H9 (cell line): ENCODE measurements around the gene SLC24A3. TPM values are rescaled to one million over a fixed set of nuclear protein-coding genes. Genes with fewer than 3 reads are reported as not detected.

ENCODE experiments used
- DNase-seq: peaks from one replicate; pipeline ENCODE4 v3.0.0-alpha.2; 2017
- H2AFZ ChIP-seq: one replicate; pipeline ENCODE4 v1.6.1; 2013; ENCODE audit warnings: mild to moderate bottlenecking, low read length, control low read depth, moderate library complexity
- H2AK5ac ChIP-seq: 2 replicates; pipeline ENCODE4 v1.6.1; 2013; ENCODE audit warnings: low read length, control low read depth, mixed read lengths; ENCODE audit not compliant: insufficient read length
- H2BK120ac ChIP-seq: one replicate; pipeline ENCODE4 v1.6.1; 2013; ENCODE audit warnings: low read depth, mild to moderate bottlenecking, low read length, control low read depth, inconsistent platforms; ENCODE audit not compliant: poor library complexity, severe bottlenecking
- H2BK12ac ChIP-seq: 2 replicates; pipeline ENCODE4 v1.6.1; 2013; ENCODE audit warnings: low read length, control low read depth, mixed read lengths, low read depth; ENCODE audit not compliant: insufficient read length
- H2BK15ac ChIP-seq: 2 replicates; pipeline ENCODE4 v1.6.1; 2013; ENCODE audit warnings: low read depth, low read length, control low read depth
- H2BK20ac ChIP-seq: one replicate; pipeline ENCODE4 v1.6.1; 2013; ENCODE audit warnings: low read depth, mild to moderate bottlenecking, low read length, control low read depth, inconsistent platforms; ENCODE audit not compliant: poor library complexity, severe bottlenecking
- H2BK5ac ChIP-seq: 2 replicates; pipeline ENCODE4 v1.6.1; 2013; ENCODE audit warnings: low read length, control low read depth, mixed read lengths; ENCODE audit not compliant: insufficient read length
- H3K14ac ChIP-seq: 2 replicates; pipeline ENCODE4 v1.6.1; 2013; ENCODE audit warnings: low read length, control low read depth; ENCODE audit not compliant: insufficient read depth
- H3K18ac ChIP-seq: 2 replicates; pipeline ENCODE4 v1.6.1; 2013; ENCODE audit warnings: low read depth, mild to moderate bottlenecking, mixed read lengths, low read length, control low read depth; ENCODE audit not compliant: insufficient read length
- H3K23ac ChIP-seq: 2 replicates; pipeline ENCODE4 v1.6.1; 2013; ENCODE audit warnings: low read length, control low read depth, mixed read lengths, low read depth; ENCODE audit not compliant: insufficient read length
- H3K23me2 ChIP-seq: 2 replicates; pipeline ENCODE4 v1.6.1; 2013; ENCODE audit warnings: low read depth, mild to moderate bottlenecking, mixed read lengths, low read length, control low read depth; ENCODE audit not compliant: insufficient read length, poor library complexity, severe bottlenecking
- H3K27ac ChIP-seq: 2 replicates; pipeline ENCODE4 v1.5.1; 2013; ENCODE audit warnings: low read length, control low read depth, mixed read lengths, low read depth; ENCODE audit not compliant: insufficient read length
- H3K27me3 ChIP-seq: 2 replicates; pipeline ENCODE4 v1.6.1; 2013; ENCODE audit warnings: low read length, control low read depth, inconsistent platforms; ENCODE audit not compliant: insufficient read depth
- H3K4ac ChIP-seq: 2 replicates; pipeline ENCODE4 v1.6.1; 2013; ENCODE audit warnings: low read depth, mild to moderate bottlenecking, control low read depth, inconsistent platforms, low read length, moderate library complexity
- H3K4me1 ChIP-seq: 2 replicates; pipeline ENCODE4 v1.6.1; 2013; ENCODE audit warnings: low read length, control low read depth, inconsistent platforms; ENCODE audit not compliant: insufficient read depth
- H3K4me2 ChIP-seq: 2 replicates; pipeline ENCODE4 v1.6.1; 2013; ENCODE audit warnings: low read length, control low read depth, mixed read lengths; ENCODE audit not compliant: insufficient read length, insufficient read depth
- H3K56ac ChIP-seq: 2 replicates; pipeline ENCODE4 v1.6.1; 2013; ENCODE audit warnings: low read depth, mild to moderate bottlenecking, mixed read lengths, low read length, control low read depth; ENCODE audit not compliant: insufficient read length
- H3K79me1 ChIP-seq: 2 replicates; pipeline ENCODE4 v1.6.1; 2013; ENCODE audit warnings: low read depth, mild to moderate bottlenecking, moderate library complexity, low read length, control low read depth, inconsistent platforms; ENCODE audit not compliant: insufficient read depth, poor library complexity, severe bottlenecking
- H3K79me2 ChIP-seq: 2 replicates; pipeline ENCODE4 v1.6.1; 2013; ENCODE audit warnings: low read length, control low read depth, inconsistent platforms; ENCODE audit not compliant: insufficient read depth
- H3K9ac ChIP-seq: 2 replicates; pipeline ENCODE4 v1.6.1; 2013; ENCODE audit warnings: low read length, control low read depth, mixed read lengths; ENCODE audit not compliant: insufficient read length; ENCODE audit errors: extremely low read depth
- H3K9me3 ChIP-seq: one replicate; pipeline ENCODE4 v1.6.1; 2013; ENCODE audit warnings: low read depth, low read length, inconsistent platforms; ENCODE audit not compliant: control insufficient read depth
- H3T11ph ChIP-seq: one replicate; pipeline ENCODE4 v1.6.1; 2013; ENCODE audit warnings: mild to moderate bottlenecking, low read length, control low read depth, inconsistent platforms
- H4K20me1 ChIP-seq: one replicate; pipeline ENCODE4 v1.6.1; 2013; ENCODE audit not compliant: control insufficient read depth, insufficient read length, insufficient read depth
- H4K5ac ChIP-seq: 2 replicates; pipeline ENCODE4 v1.6.1; 2013; ENCODE audit warnings: low read depth, mild to moderate bottlenecking, mixed read lengths, low read length, control low read depth; ENCODE audit not compliant: insufficient read length
- H4K8ac ChIP-seq: replicated peaks from 2 replicates; pipeline ENCODE4 v1.6.1; 2013; ENCODE audit warnings: low read length, control low read depth, mixed read lengths, low read depth; ENCODE audit not compliant: insufficient read length
- H4K91ac ChIP-seq: 2 replicates; pipeline ENCODE4 v1.6.1; 2013; ENCODE audit warnings: low read depth, mild to moderate bottlenecking, moderate library complexity, mixed read lengths, low read length, control low read depth; ENCODE audit not compliant: insufficient read length
- H3K27ac Mint-ChIP-seq, 3 experiments: 2 replicates in 2 of 3; 3 replicates in 1 of 3; pipeline ENCODE4 v1.8.0; 2020 to 2021; ENCODE audit warnings: mixed read lengths in 3 of 3, mild to moderate bottlenecking in 1 of 3, moderate library complexity in 1 of 3
- H3K27me3 Mint-ChIP-seq: 2 replicates; pipeline ENCODE4 v1.8.0; 2021; ENCODE audit warnings: low read depth, mild to moderate bottlenecking, moderate library complexity, mixed read lengths
- H3K36me3 Mint-ChIP-seq, 3 experiments: 2 replicates in 2 of 3; 3 replicates in 1 of 3; pipeline ENCODE4 v1.8.0; 2020 to 2021; ENCODE audit warnings: low read depth in 3 of 3, mixed read lengths in 3 of 3; ENCODE audit not compliant: insufficient read depth in 1 of 3
- H3K4me1 Mint-ChIP-seq, 2 experiments: 2 replicates each; pipeline ENCODE4 v1.8.0; 2020; ENCODE audit warnings: mixed read lengths in 2 of 2
- H3K4me3 Mint-ChIP-seq, 2 experiments: 2 replicates in 1 of 2; 3 replicates in 1 of 2; pipeline ENCODE4 v1.8.0; 2020 to 2021; ENCODE audit warnings: mild to moderate bottlenecking in 2 of 2, mixed read lengths in 2 of 2, moderate library complexity in 1 of 2
- H3K9me3 Mint-ChIP-seq, 2 experiments: 2 replicates in 1 of 2; 3 replicates in 1 of 2; pipeline ENCODE4 v1.8.0; 2020; ENCODE audit warnings: mild to moderate bottlenecking in 2 of 2, mixed read lengths in 2 of 2, moderate library complexity in 1 of 2
- WGBS: extraction: QIAGEN DNeasy Blood & Tissue Kit; methylation state at CpG from one replicate; pipeline ENCODE4 v1.1.7; 2013; ENCODE audit warnings: missing lambda C conversion rate, low lambda C conversion rate, mixed read lengths; ENCODE audit not compliant: insufficient read length; ENCODE audit errors: extremely low coverage; 5-methylcytosine and 5-hydroxymethylcytosine counted together
- total RNA-seq: library from RNA; stranded (reverse); gene quantifications from 2 replicates; pipeline ENCODE4 v1.2.1, GENCODE V29; 2021
- TF ChIP-seq, protein P1 (sequence below): fragments of 200-600 bp; sonication (generic); conservative IDR thresholded peaks from 3 replicates; pipeline ENCODE4 v1.8.0; 2021; ENCODE audit warnings: antibody characterized with exemption, mild to moderate bottlenecking

The SLC24A3 gene
- total RNA-seq, 1 experiment from 2014 or later, result 0.83 TPM

DNA sequence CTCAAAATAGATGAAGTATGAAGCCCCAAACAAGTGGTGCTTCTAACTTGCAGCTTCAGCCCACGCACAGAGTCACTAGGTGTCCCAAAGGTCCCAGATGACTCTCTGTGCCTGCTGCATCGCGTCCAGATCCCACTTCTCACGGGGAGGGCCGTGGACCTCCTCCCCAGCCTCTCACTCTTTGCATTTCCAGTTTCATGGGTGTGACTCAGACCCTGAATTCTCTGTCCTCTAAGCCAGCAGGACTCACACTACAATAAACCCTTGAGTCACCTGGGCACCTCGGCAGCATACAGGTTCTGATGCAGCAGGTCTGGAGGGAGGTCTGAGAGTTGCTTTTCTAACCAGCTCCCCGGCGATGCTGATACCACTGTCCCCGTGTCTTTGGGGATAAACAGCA lies 431.6 kb downstream of the SLC24A3 start:
- H3K14ac ChIP-seq, result no peak overlapping the region
- H3K27ac ChIP-seq, result no peak overlapping the region
- no peaks in the 10 kb centered on the region for H3K27me3 ChIP-seq
- no peak overlapping the region for H3T11ph ChIP-seq
- no peak overlapping the region for H3K4me3 Mint-ChIP-seq
- WGBS, result no CpG with 5 or more reads among the region's 9 CpGs
- H3K56ac ChIP-seq, result no peak overlapping the region
- H3K4me1 Mint-ChIP-seq, result no peaks in the 10 kb centered on the region
- no peak overlapping the region for H3K9ac ChIP-seq
- no peak for DNase-seq
- no peak overlapping the region for H3K4ac ChIP-seq
- H2BK5ac ChIP-seq, result no peak overlapping the region
- no peak overlapping the region for H3K27ac Mint-ChIP-seq
- H2BK20ac ChIP-seq, result no peak overlapping the region
- H3K18ac ChIP-seq, result peak overlapping the region; percentile 11
- H4K5ac ChIP-seq, result no peak overlapping the region
- 0 out of 5 replicates have a peak, but pooled peaks cover 0 to 2% of the 10 kb centered on the region in 2 experiments for H3K9me3 Mint-ChIP-seq
- H3K4me2 ChIP-seq, result no peak overlapping the region
- H2BK12ac ChIP-seq, result no peak overlapping the region
- H3K27me3 Mint-ChIP-seq, result no peaks in the 10 kb centered on the region
- H4K20me1 ChIP-seq, result no peaks in the 10 kb centered on the region
- H3K23me2 ChIP-seq, result no peaks in the 10 kb centered on the region
- no peaks in the 10 kb centered on the region for H3K79me1 ChIP-seq
- H3K9me3 ChIP-seq, result no peaks in the 10 kb centered on the region
- no peak overlapping the region for H2AFZ ChIP-seq
- no peaks in the 10 kb centered on the region for H3K4me1 ChIP-seq
- H2BK120ac ChIP-seq, result no peak overlapping the region
- no peak overlapping the region for H2AK5ac ChIP-seq
- H3K36me3 Mint-ChIP-seq, result no peaks in the 10 kb centered on the region; a peak in 1 of 7 replicates
- no peak overlapping the region for H3K23ac ChIP-seq
- no peaks in the 10 kb centered on the region for H3K79me2 ChIP-seq
- H4K91ac ChIP-seq, result no peak overlapping the region
- H2BK15ac ChIP-seq, result no peak overlapping the region
- TF ChIP-seq, protein P1, sequence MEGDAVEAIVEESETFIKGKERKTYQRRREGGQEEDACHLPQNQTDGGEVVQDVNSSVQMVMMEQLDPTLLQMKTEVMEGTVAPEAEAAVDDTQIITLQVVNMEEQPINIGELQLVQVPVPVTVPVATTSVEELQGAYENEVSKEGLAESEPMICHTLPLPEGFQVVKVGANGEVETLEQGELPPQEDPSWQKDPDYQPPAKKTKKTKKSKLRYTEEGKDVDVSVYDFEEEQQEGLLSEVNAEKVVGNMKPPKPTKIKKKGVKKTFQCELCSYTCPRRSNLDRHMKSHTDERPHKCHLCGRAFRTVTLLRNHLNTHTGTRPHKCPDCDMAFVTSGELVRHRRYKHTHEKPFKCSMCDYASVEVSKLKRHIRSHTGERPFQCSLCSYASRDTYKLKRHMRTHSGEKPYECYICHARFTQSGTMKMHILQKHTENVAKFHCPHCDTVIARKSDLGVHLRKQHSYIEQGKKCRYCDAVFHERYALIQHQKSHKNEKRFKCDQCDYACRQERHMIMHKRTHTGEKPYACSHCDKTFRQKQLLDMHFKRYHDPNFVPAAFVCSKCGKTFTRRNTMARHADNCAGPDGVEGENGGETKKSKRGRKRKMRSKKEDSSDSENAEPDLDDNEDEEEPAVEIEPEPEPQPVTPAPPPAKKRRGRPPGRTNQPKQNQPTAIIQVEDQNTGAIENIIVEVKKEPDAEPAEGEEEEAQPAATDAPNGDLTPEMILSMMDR, result no peak
- H4K8ac ChIP-seq, result no peak overlapping the region
